CD4-positive, CD25-positive, alpha-beta regulatory T cell (primary cell): ENCODE data around the gene BBS12. TPM values are rescaled to one million over a fixed set of nuclear protein-coding genes. Genes with fewer than 3 reads are reported as not detected.

ENCODE experiments used
- ATAC-seq, 2 donors: fragments of 150-1000 bp; cut with Tn5 transposase; one replicate each; pipeline ENCODE4 v1.10.0; 2021; ENCODE audit warnings: low read depth in 2 of 2, moderate number of reproducible peaks in 2 of 2, moderate library complexity in 1 of 2
- DNase-seq, 3 donors: peaks; one replicate each; pipeline versions ENCODE4 v3.0.0 to v3.0.0-alpha.2; 2012 to 2022; ENCODE audit warnings: mixed read lengths in 1 of 3
- H3K27ac ChIP-seq: one replicate; pipeline ENCODE4 v1.7.0; 2013; ENCODE audit warnings: mild to moderate bottlenecking, low read length; ENCODE audit not compliant: insufficient read depth, poor library complexity, severe bottlenecking
- H3K27me3 ChIP-seq: one replicate; pipeline ENCODE4 v1.7.0; 2013; ENCODE audit warnings: low read length; ENCODE audit not compliant: control insufficient read depth, insufficient read depth
- H3K36me3 ChIP-seq: one replicate; pipeline ENCODE4 v1.7.0; 2013; ENCODE audit warnings: mild to moderate bottlenecking, low read length, moderate library complexity; ENCODE audit not compliant: control insufficient read depth, insufficient read depth
- H3K4me1 ChIP-seq: 2 replicates; pipeline ENCODE4 v1.7.0; 2013; ENCODE audit warnings: mild to moderate bottlenecking, low read length; ENCODE audit not compliant: insufficient read depth, control insufficient read depth, poor library complexity, severe bottlenecking
- H3K4me3 ChIP-seq: one replicate; pipeline ENCODE4 v1.7.0; 2013; ENCODE audit warnings: low read depth, mild to moderate bottlenecking, low read length, moderate library complexity
- H3K9me3 ChIP-seq, 2 experiments: 1 replicate in 1 of 2; 2 replicates in 1 of 2; pipeline ENCODE4 v1.7.0; 2013; ENCODE audit warnings: low read length in 2 of 2, mild to moderate bottlenecking in 1 of 2, moderate library complexity in 1 of 2; ENCODE audit not compliant: control insufficient read depth in 2 of 2
- H3K27ac Mint-ChIP-seq, 3 donors: one replicate each; pipeline ENCODE4 v1.8.0; 2020 to 2022; ENCODE audit warnings: mild to moderate bottlenecking in 3 of 3, mixed read lengths in 3 of 3, moderate library complexity in 2 of 3
- H3K27me3 Mint-ChIP-seq: one replicate; pipeline ENCODE4 v1.8.0; 2022; ENCODE audit warnings: mild to moderate bottlenecking, mixed read lengths
- H3K36me3 Mint-ChIP-seq: one replicate; pipeline ENCODE4 v1.8.0; 2020; ENCODE audit warnings: mixed read lengths
- H3K4me1 Mint-ChIP-seq, 4 donors: one replicate each; pipeline ENCODE4 v1.8.0; 2020 to 2022; ENCODE audit warnings: mixed read lengths in 4 of 4, mild to moderate bottlenecking in 1 of 4
- H3K4me3 Mint-ChIP-seq, 4 donors: one replicate each; pipeline ENCODE4 v1.8.0; 2020 to 2022; ENCODE audit warnings: mild to moderate bottlenecking in 4 of 4, mixed read lengths in 4 of 4, moderate library complexity in 3 of 4
- H3K9me3 Mint-ChIP-seq, 7 donors: one replicate each; pipeline ENCODE4 v1.8.0; 2020 to 2022; ENCODE audit warnings: mixed read lengths in 7 of 7, mild to moderate bottlenecking in 3 of 7, moderate library complexity in 2 of 7
- polyA plus RNA-seq, 4 donors: library from polyadenylated mRNA; unstranded; fragments of 300-500 nt; fragmentation: Illumina TruSeq; gene quantifications; one replicate each; pipeline ENCODE4 v1.2.3, GENCODE V29; 2021
- total RNA-seq: library from RNA; stranded (reverse); gene quantifications from one replicate; pipeline ENCODE4 v1.2.3, GENCODE V29; 2022

Gene BBS12
- 1.4 TPM for total RNA-seq
- 1 to 10 TPM; 1.2 to 2.8 (median 1.9) TPM for polyA plus RNA-seq

DNA sequence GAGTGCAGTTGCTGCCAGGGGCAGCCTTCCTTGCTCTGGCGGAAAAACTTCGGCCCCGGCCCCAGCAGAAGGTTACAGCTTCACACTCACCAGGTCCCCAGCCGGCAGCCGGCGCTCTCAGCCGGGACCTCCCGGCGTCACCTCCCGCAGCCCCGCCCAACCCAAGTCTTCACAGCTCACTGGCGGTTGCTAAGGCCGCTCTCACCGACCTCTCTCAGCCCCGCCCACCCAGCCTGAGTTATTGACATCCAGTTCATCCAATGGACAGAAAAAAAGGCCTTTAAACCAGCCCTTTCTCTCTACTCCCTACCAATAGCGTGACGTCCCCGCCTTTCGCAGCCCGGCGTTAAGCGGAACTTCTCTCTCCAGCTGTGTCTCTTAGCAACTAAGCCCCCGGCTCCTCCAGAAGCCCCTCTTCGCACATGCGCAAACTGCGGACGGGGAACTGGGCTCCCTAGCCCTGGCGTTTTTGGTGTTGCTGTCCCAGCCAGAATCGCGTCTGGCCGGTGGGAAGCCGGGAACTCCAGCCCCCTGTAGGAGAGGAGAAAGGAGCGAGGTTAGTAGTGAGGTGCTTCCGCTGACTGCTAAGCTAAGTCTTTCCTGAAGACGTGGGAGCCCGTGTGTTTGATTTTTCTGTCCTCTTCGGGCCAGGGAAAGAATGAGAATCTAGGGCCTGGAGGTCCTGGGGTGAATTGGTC is at the start of gene BBS12:
Gene BBS12 (plus strand): TSS at position 376 of the 698 bp plus-strand sequence. CDS start 9,189 bp downstream, outside the sequence.
- peak; percentile 97 to 99 (median 99) for DNase-seq
- Mint-ChIP-seq H3K4me3 (peak within 1 kb of the TSS; percentile 89 to 98 (median 97)), H3K9me3 (no peaks in the 10 kb centered on the region), H3K27ac (peak within 1 kb of the TSS; percentile 92 to 98 (median 97)), H3K4me1 (peaks cover 10 to 30% (median 12%) of the 10 kb centered on the region in 4 donors), H3K36me3 (peaks cover 11% of the 10 kb centered on the region), H3K27me3 (no peaks in the 10 kb centered on the region)
- H3K9me3 ChIP-seq = no peaks in the 10 kb centered on the region
- no peaks in the 10 kb centered on the region for H3K27me3 ChIP-seq
- peak within 1 kb of the TSS; percentile 85 for H3K27ac ChIP-seq
- peaks cover 13% of the 10 kb centered on the region for H3K4me1 ChIP-seq
- ATAC-seq = peak; percentile 99
- H3K4me3 ChIP-seq = peak within 1 kb of the TSS; percentile 92
- no peaks in the 10 kb centered on the region for H3K36me3 ChIP-seq

GRCh38 chr4:122686691-122687090 is 45.8 kb upstream of the BBS12 start:
- no peak for ATAC-seq
- Mint-ChIP-seq H3K4me1 (peaks cover 0 to 5% (median under 1%) of the 10 kb centered on the region in 4 donors), H3K9me3 (peaks cover 2 to 10% (median 4%) of the 10 kb centered on the region in 7 donors), H3K4me3 (no peak overlapping the region), H3K27ac (no peak overlapping the region), H3K36me3 (peaks cover 3% of the 10 kb centered on the region), H3K27me3 (peaks cover 9% of the 10 kb centered on the region)
- Histone ChIP-seq H3K27me3 (no peaks in the 10 kb centered on the region), H3K4me1 (no peaks in the 10 kb centered on the region), H3K27ac (no peak overlapping the region), H3K9me3 (peaks cover 0 to 3% of the 10 kb centered on the region in 2 experiments), H3K36me3 (no peaks in the 10 kb centered on the region), H3K4me3 (no peak overlapping the region)
- DNase-seq = no peak

DNA sequence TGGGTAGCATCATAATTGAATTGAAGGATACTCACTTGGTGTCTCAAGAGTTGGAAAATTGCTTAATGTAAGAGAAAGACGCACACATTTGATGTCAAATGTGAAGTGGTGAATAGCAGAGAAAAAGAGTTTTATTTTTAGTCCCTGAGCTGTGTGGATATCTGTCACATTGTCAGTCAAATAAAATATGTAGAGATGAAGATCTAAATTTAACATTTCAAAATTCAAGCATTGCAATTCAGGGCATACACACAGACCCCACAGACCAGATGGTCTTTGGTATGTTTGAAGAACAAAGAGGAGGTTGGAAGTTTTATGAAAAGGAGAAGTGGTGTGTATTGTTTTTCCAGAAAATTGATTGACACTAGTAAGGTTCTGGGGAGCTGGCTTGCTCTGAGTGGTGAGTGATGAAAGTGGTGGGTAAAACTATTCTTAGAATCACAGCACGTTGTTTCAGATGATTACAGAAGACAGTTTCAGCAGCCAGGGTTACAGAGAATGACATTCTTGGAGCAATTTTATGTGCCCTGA is 44.9 kb upstream of the BBS12 start:
- Histone ChIP-seq H3K4me3 (no peak overlapping the region), H3K27me3 (no peaks in the 10 kb centered on the region), H3K27ac (no peak overlapping the region), H3K9me3 (peaks cover 0 to 3% of the 10 kb centered on the region in 2 experiments), H3K4me1 (no peaks in the 10 kb centered on the region), H3K36me3 (no peaks in the 10 kb centered on the region)
- DNase-seq (no peak), ATAC-seq (no peak)
- peaks cover 0 to 5% (median under 1%) of the 10 kb centered on the region in 4 donors for H3K4me1 Mint-ChIP-seq
- H3K27me3 Mint-ChIP-seq = peaks cover 9% of the 10 kb centered on the region
- H3K36me3 Mint-ChIP-seq = peaks cover 3% of the 10 kb centered on the region
- peaks cover 0 to 10% (median 4%) of the 10 kb centered on the region in 7 donors for H3K9me3 Mint-ChIP-seq
- no peak overlapping the region for H3K27ac Mint-ChIP-seq
- no peak overlapping the region for H3K4me3 Mint-ChIP-seq

DNA sequence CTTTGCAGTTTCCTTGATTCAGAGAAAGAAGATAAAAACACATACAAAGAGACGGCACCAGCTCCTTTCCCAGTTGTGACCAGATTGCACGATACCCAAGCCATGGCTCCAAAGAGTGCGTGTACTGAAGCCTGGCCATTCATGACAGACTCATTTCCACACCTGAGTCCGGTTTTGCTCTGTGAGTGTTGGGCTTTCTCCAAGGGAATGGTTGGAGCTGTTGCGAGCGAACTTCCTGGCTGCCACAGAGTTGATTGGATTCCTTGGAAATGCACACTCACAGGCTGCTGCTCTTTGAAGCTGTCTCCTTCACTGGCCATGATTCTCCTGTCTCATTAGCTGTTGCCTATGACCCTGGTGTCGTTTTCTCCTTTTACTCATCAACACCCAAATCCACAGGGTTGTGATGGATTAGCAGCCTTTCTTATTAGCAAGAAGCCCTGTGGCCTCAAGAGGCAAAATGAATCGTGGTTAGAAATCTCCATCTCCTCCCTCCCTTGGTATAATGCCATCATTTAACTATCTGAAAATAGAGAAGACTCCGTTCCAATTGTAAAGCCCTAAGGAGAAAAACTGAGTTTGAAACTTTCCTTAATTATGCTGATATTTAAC is 43.9 kb upstream of the BBS12 start:
- H3K4me1 ChIP-seq = no peaks in the 10 kb centered on the region
- H3K4me3 Mint-ChIP-seq = peak overlapping the region in 1 of 4 donors; percentile 85
- DNase-seq (no peak), ATAC-seq (no peak)
- peaks cover 0 to 1% of the 10 kb centered on the region in 2 experiments for H3K9me3 ChIP-seq
- peaks cover 0 to 5% (median under 1%) of the 10 kb centered on the region in 4 donors for H3K4me1 Mint-ChIP-seq
- H3K27me3 Mint-ChIP-seq = peaks cover 9% of the 10 kb centered on the region
- no peak overlapping the region for H3K27ac Mint-ChIP-seq
- no peaks in the 10 kb centered on the region for H3K27me3 ChIP-seq
- H3K27ac ChIP-seq = no peak overlapping the region
- H3K9me3 Mint-ChIP-seq = peaks cover 0 to 6% (median 1%) of the 10 kb centered on the region in 7 donors
- no peak overlapping the region for H3K4me3 ChIP-seq
- H3K36me3 Mint-ChIP-seq = no peaks in the 10 kb centered on the region
- H3K36me3 ChIP-seq = no peaks in the 10 kb centered on the region

GRCh38 chr4:122689972-122690371 is 42.5 kb upstream of the BBS12 start:
- Mint-ChIP-seq H3K4me3 (no peak overlapping the region), H3K27me3 (peaks cover 22% of the 10 kb centered on the region), H3K4me1 (peaks cover 0 to 5% (median under 1%) of the 10 kb centered on the region in 4 donors), H3K9me3 (peaks cover 0 to 2% (median 0%) of the 10 kb centered on the region in 7 donors), H3K27ac (no peak overlapping the region), H3K36me3 (no peaks in the 10 kb centered on the region)
- no peaks in the 10 kb centered on the region for H3K4me1 ChIP-seq
- H3K27me3 ChIP-seq = peaks cover 2% of the 10 kb centered on the region
- no peaks in the 10 kb centered on the region for H3K36me3 ChIP-seq
- H3K9me3 ChIP-seq = no peaks in the 10 kb centered on the region
- ATAC-seq (no peak), DNase-seq (no peak)
- no peak overlapping the region for H3K27ac ChIP-seq
- H3K4me3 ChIP-seq = no peak overlapping the region

- no peaks in the 10 kb centered on the region for H3K36me3 ChIP-seq
- peaks cover 0 to 5% (median under 1%) of the 10 kb centered on the region in 4 donors for H3K4me1 Mint-ChIP-seq
- DNase-seq (no peak), ATAC-seq (no peak)
- H3K27ac Mint-ChIP-seq = no peak overlapping the region
- H3K4me1 ChIP-seq = no peaks in the 10 kb centered on the region
- H3K9me3 ChIP-seq = no peaks in the 10 kb centered on the region
- peaks cover 7% of the 10 kb centered on the region for H3K27me3 ChIP-seq
- peaks cover 32% of the 10 kb centered on the region for H3K27me3 Mint-ChIP-seq
- no peak overlapping the region for H3K4me3 Mint-ChIP-seq
- H3K36me3 Mint-ChIP-seq = no peaks in the 10 kb centered on the region
- H3K4me3 ChIP-seq = no peak overlapping the region
- H3K27ac ChIP-seq = no peak overlapping the region
- peaks cover 0 to 1% (median 0%) of the 10 kb centered on the region in 7 donors for H3K9me3 Mint-ChIP-seq
Measured at GRCh38 chr4:122691988-122692387, 40.5 kb upstream of the BBS12 start.

GRCh38 chr4:122692641-122693520 is 39.6 kb upstream of the BBS12 start:
- no peak overlapping the region for H3K27ac ChIP-seq
- H3K4me1 ChIP-seq = no peaks in the 10 kb centered on the region
- no peak overlapping the region for H3K4me3 ChIP-seq
- H3K27me3 ChIP-seq = peaks cover 7% of the 10 kb centered on the region
- Mint-ChIP-seq H3K27ac (no peak overlapping the region), H3K4me1 (peaks cover 0 to 5% (median under 1%) of the 10 kb centered on the region in 4 donors), H3K27me3 (peaks cover 34% of the 10 kb centered on the region), H3K36me3 (no peaks in the 10 kb centered on the region), H3K9me3 (peaks cover 0 to 1% (median 0%) of the 10 kb centered on the region in 7 donors), H3K4me3 (no peak overlapping the region)
- DNase-seq (no peak), ATAC-seq (no peak)
- H3K36me3 ChIP-seq = no peaks in the 10 kb centered on the region
- no peaks in the 10 kb centered on the region for H3K9me3 ChIP-seq
